NCI-H748 (cell line): ENCODE results near the gene SLC7A11.
"Not testable (repeated sequence)": the region's sequence is repeated elsewhere in the genome, so short reads cannot be mapped to it uniquely, and the experiment has no call there.

ENCODE experiments used
- DNase-seq: peaks from one replicate; lab custom pipeline; 2025; ENCODE audit not compliant: unreplicated experiment; lab: John Stamatoyannopoulos, UW

The SLC7A11 gene

DNA sequence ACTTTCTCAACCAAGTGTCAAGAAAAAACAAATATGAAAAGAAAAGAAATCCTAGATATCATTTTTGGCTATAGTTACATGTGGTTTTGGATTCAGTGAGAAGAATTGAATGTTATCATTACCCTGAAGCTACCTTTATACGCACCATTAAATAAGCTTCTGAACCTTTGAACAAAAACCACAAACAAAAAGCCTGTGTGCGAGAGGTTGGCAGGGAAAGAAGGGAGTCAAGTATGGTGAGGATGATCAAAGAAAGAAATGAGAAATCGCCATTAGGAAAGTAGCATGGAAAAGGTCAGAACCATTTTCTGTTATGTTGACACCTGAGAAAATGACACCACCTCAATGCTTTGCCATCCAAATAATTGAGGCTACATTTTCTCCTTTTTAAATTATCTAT lies 1.2 kb upstream of the SLC7A11 start:
- DNase-seq: peak; percentile 42

DNA sequence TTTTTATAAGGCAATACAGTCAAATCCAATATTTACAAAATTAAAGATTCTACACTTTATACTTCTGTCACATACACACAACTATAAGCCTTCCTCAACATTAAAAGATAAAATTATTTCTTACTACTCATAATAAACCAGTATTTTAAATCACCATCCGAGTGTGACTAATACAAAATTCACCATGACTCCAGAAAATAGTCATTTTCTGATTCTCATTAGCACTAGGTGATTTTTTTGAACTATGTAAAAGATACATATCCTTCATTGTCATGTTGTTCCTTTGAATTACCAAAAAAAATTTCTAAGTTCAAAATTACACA lies 646 bp upstream of the SLC7A11 start:
- peak; percentile 12 for DNase-seq

GRCh38 chr4:138241281-138242075 lies 671 bp downstream of the SLC7A11 start:
- peak; percentile 63 for DNase-seq

DNA sequence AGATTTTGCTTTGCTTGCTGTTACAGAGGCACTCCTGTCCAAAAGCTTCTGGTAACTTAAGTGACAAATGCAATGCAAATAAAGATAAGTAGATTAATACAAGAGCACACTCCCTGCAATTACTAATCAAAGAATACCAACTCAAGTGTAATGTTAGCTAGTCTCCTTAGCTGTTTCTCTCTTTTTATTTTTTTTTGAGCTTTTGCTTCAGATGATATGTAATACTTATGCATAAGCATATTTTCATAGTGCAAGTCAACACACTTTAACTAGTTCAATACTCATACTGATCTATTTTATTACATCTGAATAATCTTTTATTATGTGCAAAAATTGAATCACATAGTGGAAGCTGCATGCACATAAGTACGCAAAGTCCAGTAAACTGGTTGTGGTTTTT lies 2.7 kb downstream of the SLC7A11 start:
- peak; percentile 6 for DNase-seq

GRCh38 chr4:138238521-138239292 lies 3.4 kb downstream of the SLC7A11 start:
- no peak for DNase-seq

- DNase-seq: not testable (repeated sequence)
These were observed 5.0 kb downstream of the SLC7A11 start for GRCh38 chr4:138237132-138237531.

GRCh38 chr4:138236037-138236436 lies 6.1 kb downstream of the SLC7A11 start:
- DNase-seq: no peak

- DNase-seq: no peak
These were observed 6.7 kb downstream of the SLC7A11 start for GRCh38 chr4:138235419-138235952.

DNA sequence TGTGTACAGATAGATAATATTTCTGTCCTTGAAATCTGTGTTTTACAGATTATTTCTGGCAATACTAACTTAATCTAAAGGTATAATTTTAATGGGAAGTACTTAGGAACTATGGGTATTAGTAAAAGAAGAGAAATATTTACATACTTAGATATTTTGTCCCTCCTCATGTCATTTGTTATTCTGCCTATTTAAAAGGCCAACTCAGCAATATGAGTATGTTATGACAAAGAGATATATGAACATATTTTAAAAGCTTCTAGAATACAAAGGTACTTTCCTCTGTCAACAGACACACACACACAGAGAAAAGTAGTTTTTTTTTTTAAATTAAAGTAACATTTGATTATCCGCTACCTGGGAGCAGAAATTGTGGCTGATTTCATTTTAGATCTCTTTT lies 7.9 kb downstream of the SLC7A11 start:
- DNase-seq: no peak

DNA sequence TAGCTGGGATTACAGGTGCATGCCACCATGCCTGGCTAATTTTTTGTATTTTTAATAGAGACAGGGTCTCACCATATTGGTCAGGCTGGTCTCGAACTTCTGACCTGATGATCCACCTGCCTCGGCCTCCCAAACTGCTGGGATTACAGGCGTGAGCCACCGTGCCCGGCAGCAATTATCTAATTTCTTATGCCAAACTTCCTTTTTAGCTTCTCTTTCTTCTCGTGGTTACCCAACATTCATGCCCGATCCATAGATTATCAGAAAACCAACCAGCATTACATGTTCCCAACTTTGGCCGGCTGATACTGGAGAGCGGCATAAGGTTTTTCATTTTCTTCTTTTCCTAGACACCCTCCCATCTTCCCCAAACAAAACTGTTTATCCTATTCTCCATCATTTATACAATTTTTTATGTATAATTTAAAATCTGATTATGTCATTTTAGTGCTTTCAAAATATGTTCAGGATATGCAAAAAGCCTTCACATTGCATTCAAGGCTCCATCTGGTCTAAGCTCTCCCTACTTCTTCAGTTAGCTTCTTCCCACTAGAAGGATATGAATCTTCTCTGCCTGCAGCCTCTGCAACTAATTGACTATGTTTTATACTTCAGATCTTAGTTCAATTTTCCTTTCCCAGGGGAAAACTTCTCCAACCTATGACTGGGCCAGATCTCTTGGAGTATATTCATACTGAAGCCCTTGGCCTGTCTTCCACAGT lies 8.7 kb downstream of the SLC7A11 start:
- DNase-seq: no peak

- no peak for DNase-seq
These were observed 9.8 kb downstream of the SLC7A11 start for GRCh38 chr4:138232364-138232763.

DNA sequence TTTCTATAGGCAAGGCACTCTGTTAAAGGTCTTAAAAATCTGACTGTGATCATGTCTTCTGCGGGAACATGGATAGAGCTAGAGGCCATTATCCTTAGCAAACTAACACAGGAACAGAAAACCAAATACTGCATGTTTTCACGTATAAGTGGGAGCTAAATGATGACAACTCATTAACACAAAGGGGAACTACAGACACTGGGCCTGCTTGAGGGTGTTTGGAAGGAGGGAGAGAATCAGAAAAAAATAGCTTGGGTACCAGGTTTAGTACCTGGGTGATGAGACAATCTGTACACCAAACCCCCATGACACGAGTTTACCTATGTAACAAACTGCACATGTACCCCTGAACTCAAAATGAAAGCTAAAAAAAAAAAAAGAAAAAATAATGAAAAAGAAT lies 12.1 kb downstream of the SLC7A11 start:
- no peak for DNase-seq

DNA sequence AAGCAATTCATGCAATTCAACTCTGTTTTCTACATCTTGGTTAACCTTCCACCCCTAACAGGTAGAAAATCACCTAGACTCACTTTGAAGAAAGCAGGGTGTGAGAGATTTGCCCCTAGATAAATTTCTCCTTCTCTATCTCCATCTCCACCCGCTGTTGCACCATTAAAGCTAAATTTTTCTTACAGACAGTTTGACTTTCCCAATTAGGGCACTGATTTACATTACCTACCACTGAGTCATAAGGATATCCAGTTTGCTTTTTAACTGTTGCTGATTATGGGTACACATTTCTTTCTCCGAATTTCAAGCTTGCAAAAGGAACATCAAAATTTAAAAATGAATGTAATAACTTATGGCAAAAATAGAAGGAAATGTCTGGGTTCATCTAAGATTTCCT lies 13.0 kb downstream of the SLC7A11 start:
- no peak for DNase-seq

DNA sequence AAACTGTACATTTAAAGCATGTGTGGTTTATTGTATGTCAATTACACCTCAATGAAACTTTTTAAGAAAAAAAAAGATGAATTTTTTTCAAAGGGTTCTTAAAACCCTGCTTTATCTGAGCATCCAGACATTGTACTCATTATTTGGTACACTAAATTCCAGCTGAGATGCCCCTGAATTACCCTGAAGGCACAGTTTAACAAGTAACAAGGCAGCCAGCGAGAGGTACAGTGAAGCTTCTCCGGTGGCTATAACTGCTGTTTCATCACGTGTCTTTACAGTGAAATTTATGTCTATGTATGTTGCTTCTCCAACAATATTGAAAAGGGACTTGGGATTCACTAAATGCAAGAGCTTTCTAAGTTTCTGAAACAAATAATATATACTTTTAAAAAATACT lies 15.8 kb downstream of the SLC7A11 start:
- DNase-seq: no peak

DNA sequence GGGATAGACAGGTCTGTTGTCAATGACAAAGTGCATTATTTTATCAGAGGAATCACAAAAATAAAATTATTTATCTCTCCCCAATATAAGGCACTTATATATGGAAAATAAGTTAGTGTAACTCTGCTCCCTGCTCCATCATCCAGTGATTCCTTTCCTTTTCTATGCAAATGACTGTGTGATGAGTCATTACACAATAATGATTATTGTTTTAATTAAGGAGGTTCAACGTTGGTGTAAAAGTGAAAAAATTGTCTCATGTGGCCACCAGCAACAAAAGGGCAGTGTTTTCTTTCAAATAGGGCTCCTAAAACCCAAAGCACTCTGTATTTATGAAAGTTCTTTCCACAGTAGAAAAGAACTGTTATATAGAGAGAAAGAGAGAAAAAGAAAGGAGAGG lies 16.7 kb downstream of the SLC7A11 start:
- no peak for DNase-seq

GRCh38 chr4:138224614-138225013 lies 17.5 kb downstream of the SLC7A11 start:
- no peak for DNase-seq

DNA sequence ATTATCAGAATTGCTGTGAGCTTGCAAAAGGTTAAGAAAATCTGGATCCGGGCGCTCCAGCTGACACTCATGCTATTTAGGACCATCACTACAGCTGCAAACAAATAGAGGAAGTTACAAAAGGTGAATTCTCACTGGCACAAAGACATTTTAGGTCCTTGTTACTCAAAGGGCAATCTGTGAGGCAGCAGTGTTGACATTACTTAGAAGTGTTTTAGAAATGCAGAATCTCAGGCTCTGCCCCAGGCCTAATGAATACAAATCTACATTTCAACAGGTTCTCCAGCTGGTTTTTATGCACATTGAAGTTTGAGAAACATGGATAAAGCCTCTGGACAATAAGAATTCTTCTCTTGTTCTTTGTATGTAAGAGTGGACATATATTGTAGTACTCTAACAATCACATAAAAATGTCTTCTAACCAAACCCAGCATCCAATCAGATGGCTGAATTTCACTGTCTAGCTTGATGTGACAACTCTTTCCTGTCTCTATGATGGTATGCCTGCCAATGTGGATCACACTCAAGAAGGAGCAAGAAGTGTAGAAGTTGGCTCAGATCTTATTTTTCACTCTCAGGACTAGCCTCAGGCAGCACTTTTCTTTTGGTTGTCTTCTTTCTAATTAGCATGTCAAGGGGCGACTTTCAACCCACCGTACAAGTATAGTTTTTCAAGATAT lies 18.8 kb downstream of the SLC7A11 start:
- DNase-seq: peak; percentile 56

- DNase-seq: peak; percentile 16
These were observed 20.1 kb downstream of the SLC7A11 start for GRCh38 chr4:138222046-138222445.

DNA sequence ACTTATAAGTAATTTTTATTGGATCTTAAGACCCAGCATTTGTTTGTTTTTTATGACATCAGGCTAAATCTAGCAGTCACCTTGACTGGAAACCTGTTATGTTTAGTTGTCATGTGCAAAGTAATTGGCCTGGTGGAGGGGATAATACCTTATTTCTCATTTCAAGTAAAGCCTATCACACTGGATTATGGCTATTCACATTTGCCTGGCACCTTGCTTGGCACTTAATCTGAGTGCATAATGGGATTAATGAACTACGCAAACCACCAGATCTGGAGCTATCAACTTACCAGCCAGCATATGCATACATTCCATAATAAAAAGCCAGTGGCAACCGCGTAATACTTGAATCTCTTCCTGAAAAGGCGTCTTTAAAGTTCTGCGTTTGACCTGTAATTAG lies 23.2 kb downstream of the SLC7A11 start:
- no peak for DNase-seq

DNA sequence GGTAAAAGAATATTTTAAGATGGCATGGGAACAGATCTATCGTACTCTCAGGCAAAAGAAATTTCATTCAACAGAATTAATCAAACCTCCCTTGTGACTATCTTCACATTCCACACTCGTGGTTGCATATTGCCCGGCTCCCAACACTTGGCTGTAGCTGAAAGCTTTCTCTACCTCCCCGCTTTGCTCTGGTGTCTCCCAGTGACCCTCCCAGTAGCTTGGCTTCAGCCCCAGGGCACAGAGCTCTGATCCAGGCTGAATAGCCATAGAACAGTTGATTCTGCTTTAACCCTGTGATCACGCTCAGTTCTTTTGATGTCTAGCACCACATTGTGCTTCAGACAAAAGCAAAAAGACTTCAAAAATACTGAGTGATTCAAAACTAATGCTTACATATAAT lies 24.6 kb downstream of the SLC7A11 start:
- no peak for DNase-seq

GRCh38 chr4:138216272-138216867 lies 25.8 kb downstream of the SLC7A11 start:
- DNase-seq: no peak
